ENCODE results near the gene KDM6A. TPM values are rescaled to one million over a fixed set of nuclear protein-coding genes. Genes with fewer than 3 reads are reported as not detected.
"Not testable (repeated sequence)": the region's sequence is repeated elsewhere in the genome, so short reads cannot be mapped to it uniquely, and the experiment has no call there.

Gene KDM6A
- total and polyA plus RNA-seq, 2 experiments from 2014 or later: 52.6 to 80.7 TPM

DNA sequence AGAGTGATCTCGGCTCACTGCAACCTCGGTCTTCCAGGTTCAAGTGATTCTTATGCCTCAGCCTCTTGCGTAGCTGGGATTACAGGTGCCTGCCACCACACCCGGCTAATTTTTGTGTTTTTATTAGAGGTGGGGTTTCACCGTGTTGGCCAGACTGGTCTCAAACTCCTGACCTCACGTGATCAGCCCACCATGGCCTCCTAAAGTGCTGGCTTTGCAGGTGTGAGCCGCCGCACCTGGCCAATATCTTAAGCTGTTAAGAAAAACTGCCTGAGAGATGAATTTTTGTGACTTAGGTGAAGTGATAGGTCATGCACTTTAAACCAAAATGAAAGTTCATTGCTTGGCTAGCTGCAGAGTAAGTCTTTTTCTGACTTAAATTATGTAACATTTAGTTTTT is 5.8 kb downstream of the KDM6A start:
- Histone ChIP-seq H3K4me3 (no peak overlapping the region), H3K27ac (no peak overlapping the region), H3K36me3 (no peaks in the 10 kb centered on the region), H3K9me3 (ENCODE audit: low read depth) (no peaks in the 10 kb centered on the region), H3K4me1 (ENCODE audit: low read depth) (no peaks in the 10 kb centered on the region), H3K27me3 (no peaks in the 10 kb centered on the region)
- TF ChIP-seq, protein P1, sequence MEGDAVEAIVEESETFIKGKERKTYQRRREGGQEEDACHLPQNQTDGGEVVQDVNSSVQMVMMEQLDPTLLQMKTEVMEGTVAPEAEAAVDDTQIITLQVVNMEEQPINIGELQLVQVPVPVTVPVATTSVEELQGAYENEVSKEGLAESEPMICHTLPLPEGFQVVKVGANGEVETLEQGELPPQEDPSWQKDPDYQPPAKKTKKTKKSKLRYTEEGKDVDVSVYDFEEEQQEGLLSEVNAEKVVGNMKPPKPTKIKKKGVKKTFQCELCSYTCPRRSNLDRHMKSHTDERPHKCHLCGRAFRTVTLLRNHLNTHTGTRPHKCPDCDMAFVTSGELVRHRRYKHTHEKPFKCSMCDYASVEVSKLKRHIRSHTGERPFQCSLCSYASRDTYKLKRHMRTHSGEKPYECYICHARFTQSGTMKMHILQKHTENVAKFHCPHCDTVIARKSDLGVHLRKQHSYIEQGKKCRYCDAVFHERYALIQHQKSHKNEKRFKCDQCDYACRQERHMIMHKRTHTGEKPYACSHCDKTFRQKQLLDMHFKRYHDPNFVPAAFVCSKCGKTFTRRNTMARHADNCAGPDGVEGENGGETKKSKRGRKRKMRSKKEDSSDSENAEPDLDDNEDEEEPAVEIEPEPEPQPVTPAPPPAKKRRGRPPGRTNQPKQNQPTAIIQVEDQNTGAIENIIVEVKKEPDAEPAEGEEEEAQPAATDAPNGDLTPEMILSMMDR (IDR thresholded peaks at IDR 0.05; ENCODE audit: low read depth, low read length): no peak
- DNase-seq (ENCODE audit: low read depth in 1 of 2, low spot score in 1 of 2): no peak

DNA sequence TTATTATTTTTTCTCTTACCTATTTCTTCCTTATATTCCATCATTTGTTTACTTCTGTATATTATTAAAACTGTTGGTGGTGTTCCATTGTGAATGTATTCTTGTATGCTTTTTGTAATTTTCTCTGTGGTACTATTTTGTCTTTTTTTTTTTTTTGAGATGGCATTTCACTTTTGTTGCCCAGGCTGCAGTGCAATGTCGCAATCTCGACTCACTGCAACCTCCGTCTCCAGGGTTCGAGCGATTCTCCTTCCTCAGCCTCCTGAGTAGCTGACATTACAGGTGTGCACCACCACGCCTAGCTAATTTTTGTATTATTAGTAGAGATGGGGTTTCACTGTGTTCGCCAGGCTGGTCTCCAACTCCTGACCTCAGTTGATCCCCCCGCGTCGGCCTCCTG is 8.6 kb downstream of the KDM6A start:
- H3K4me1 ChIP-seq (ENCODE audit: low read depth): no peaks in the 10 kb centered on the region
- no peak overlapping the region for H3K4me3 ChIP-seq
- H3K27me3 ChIP-seq: no peaks in the 10 kb centered on the region

DNA sequence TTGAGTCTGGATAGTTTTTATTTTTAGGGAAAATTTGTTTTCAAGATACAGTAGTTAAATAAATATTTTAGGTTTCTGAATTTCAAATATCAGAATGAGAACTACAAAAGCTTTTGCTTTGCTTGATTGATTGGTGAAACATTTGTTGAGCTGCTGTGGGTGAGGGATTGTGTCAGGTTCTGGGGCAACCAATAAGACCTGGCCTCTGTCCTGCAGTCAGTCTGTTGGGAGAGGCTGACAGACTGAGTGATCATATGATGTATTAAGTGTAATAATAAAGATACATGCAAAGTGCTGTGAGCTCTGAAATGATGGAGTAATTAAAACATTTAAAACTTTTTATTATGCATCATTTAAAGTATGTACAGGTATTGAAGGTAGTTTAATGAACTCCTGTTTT is 9.6 kb downstream of the KDM6A start:
- no peak for DNase-seq (ENCODE audit: low read depth in 1 of 2, low spot score in 1 of 2)
- H3K27ac ChIP-seq: no peak overlapping the region
- H3K4me1 ChIP-seq (ENCODE audit: low read depth): no peaks in the 10 kb centered on the region
- TF ChIP-seq, protein P1 (IDR thresholded peaks at IDR 0.05; ENCODE audit: low read depth, low read length): no peak
- H3K9me3 ChIP-seq (ENCODE audit: low read depth): no peaks in the 10 kb centered on the region
- H3K27me3 ChIP-seq: no peaks in the 10 kb centered on the region
- H3K36me3 ChIP-seq: no peaks in the 10 kb centered on the region
- H3K4me3 ChIP-seq: no peak overlapping the region

More for the DNA sequence above, 8.6 kb downstream of the KDM6A start:
- no peaks in the 10 kb centered on the region for H3K9me3 ChIP-seq (ENCODE audit: low read depth)
- TF ChIP-seq, protein P1 (IDR thresholded peaks at IDR 0.05; ENCODE audit: low read depth, low read length): no peak
- no peak overlapping the region for H3K27ac ChIP-seq
- DNase-seq (ENCODE audit: low read depth in 1 of 2, low spot score in 1 of 2): no peak
- no peaks in the 10 kb centered on the region for H3K36me3 ChIP-seq

DNA sequence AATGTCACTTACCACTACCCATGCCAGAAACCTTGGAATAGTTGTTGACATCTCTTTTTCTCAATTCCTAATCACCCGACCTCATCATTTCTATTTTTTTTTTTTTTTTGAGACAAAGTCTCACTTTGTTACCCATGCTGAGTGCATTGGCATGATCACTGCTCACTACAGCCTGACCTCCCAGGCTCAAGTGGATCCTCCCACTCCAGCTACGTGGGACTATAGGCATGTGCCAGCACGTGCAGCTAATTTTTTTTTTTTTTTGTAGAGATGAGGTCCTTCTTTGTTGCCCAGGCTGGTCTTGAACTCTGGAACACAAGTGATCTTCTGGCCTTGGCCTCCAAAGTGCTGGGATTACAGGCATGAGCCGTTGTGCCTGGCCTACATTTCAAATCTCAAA is 12.0 kb downstream of the KDM6A start:
- TF ChIP-seq, protein P1 (IDR thresholded peaks at IDR 0.05; ENCODE audit: low read depth, low read length): no peak
- DNase-seq (ENCODE audit: low read depth in 1 of 2, low spot score in 1 of 2): no peak
- no peaks in the 10 kb centered on the region for H3K36me3 ChIP-seq
- H3K27me3 ChIP-seq: no peaks in the 10 kb centered on the region
- H3K9me3 ChIP-seq (ENCODE audit: low read depth): no peaks in the 10 kb centered on the region
- H3K4me1 ChIP-seq (ENCODE audit: low read depth): no peaks in the 10 kb centered on the region
- no peak overlapping the region for H3K27ac ChIP-seq
- H3K4me3 ChIP-seq: no peak overlapping the region

DNA sequence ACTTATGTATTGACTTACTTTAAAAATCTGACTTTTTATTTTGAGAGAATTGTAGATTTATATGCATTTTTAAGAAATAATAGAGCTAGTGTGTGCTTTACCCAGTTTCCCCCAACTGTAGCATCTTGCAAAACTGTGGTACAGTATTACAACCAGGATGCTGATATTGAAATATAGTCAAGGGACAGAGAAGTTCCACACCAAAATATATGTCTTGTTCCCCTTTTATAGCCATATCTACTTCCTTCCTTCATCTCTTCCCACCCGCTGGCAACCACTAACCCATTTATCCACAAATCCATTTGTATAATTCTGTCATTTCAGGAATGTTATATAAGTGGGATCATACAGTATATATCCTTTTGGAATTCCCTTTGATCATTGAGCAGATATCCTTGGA is 16.8 kb downstream of the KDM6A start:
- Histone ChIP-seq H3K36me3 (no peaks in the 10 kb centered on the region), H3K9me3 (ENCODE audit: low read depth) (no peaks in the 10 kb centered on the region), H3K4me3 (no peak overlapping the region), H3K27ac (no peak overlapping the region), H3K27me3 (no peaks in the 10 kb centered on the region), H3K4me1 (ENCODE audit: low read depth) (no peaks in the 10 kb centered on the region)
- DNase-seq (ENCODE audit: low read depth in 1 of 2, low spot score in 1 of 2): no peak
- TF ChIP-seq, protein P1 (IDR thresholded peaks at IDR 0.05; ENCODE audit: low read depth, low read length): no peak

DNA sequence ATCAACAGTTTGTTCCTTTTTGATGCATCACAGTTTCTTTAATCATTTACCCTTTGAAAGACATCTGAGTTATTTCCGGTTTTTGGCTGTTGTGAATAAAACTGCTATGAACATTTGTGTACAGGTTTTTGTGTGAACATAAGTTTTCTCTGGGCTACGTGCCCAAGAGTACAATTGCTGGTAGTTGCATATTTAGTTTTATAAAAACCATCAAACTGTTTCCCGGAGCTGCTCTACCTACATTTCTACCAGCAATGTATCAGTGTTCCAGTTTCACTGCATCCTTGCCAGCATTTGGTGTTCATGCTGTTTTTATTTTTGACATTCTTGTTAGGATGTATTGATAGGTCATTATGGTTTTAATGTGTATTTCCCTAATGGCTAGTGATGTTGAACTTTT is 17.3 kb downstream of the KDM6A start:
- H3K27ac ChIP-seq: no peak overlapping the region
- TF ChIP-seq, protein P1 (IDR thresholded peaks at IDR 0.05; ENCODE audit: low read depth, low read length): no peak
- no peaks in the 10 kb centered on the region for H3K36me3 ChIP-seq
- H3K4me3 ChIP-seq: no peak overlapping the region
- no peaks in the 10 kb centered on the region for H3K4me1 ChIP-seq (ENCODE audit: low read depth)
- DNase-seq (ENCODE audit: low read depth in 1 of 2, low spot score in 1 of 2): no peak
- H3K27me3 ChIP-seq: no peaks in the 10 kb centered on the region
- H3K9me3 ChIP-seq (ENCODE audit: low read depth): no peaks in the 10 kb centered on the region

DNA sequence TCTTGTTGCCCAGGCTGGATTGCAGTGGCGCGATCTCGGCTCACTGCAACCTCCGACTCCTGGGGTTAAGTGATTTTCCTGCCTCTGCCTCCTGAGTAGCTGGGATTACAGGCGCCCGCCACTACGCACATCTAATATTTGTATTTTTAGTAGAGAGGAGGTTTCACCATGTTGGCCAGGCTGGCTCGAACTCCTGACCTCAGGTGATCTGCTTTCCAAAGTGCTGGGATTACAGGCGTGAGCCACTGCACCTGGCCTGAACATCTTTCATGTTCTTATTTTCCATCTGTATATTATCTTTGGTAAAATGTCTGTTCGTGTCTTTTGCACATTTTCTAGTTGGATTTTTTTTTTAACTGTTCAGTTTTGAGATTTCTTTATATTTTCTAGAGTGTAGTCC is 17.7 kb downstream of the KDM6A start:
- H3K9me3 ChIP-seq (ENCODE audit: low read depth); H3K36me3 ChIP-seq; DNase-seq (ENCODE audit: low read depth in 1 of 2, low spot score in 1 of 2); H3K4me1 ChIP-seq (ENCODE audit: low read depth); H3K27ac ChIP-seq; H3K4me3 ChIP-seq; H3K27me3 ChIP-seq: not testable (repeated sequence)

All from cardiac muscle cell (in vitro differentiated cells and primary cell).